H9 (cell line): ENCODE measurements around the gene NEAT1. TPM values are rescaled to one million over a fixed set of nuclear protein-coding genes. Genes with fewer than 3 reads are reported as not detected.

Source experiments
- DNase-seq: peaks from one replicate; pipeline ENCODE4 v3.0.0-alpha.2; 2017
- H2AFZ ChIP-seq: one replicate; pipeline ENCODE4 v1.6.1; 2013; ENCODE audit warnings: mild to moderate bottlenecking, low read length, control low read depth, moderate library complexity
- H2AK5ac ChIP-seq: 2 replicates; pipeline ENCODE4 v1.6.1; 2013; ENCODE audit warnings: low read length, control low read depth, mixed read lengths; ENCODE audit not compliant: insufficient read length
- H2BK120ac ChIP-seq: one replicate; pipeline ENCODE4 v1.6.1; 2013; ENCODE audit warnings: low read depth, mild to moderate bottlenecking, low read length, control low read depth, inconsistent platforms; ENCODE audit not compliant: poor library complexity, severe bottlenecking
- H2BK12ac ChIP-seq: 2 replicates; pipeline ENCODE4 v1.6.1; 2013; ENCODE audit warnings: low read length, control low read depth, mixed read lengths, low read depth; ENCODE audit not compliant: insufficient read length
- H2BK15ac ChIP-seq: 2 replicates; pipeline ENCODE4 v1.6.1; 2013; ENCODE audit warnings: low read depth, low read length, control low read depth
- H2BK20ac ChIP-seq: one replicate; pipeline ENCODE4 v1.6.1; 2013; ENCODE audit warnings: low read depth, mild to moderate bottlenecking, low read length, control low read depth, inconsistent platforms; ENCODE audit not compliant: poor library complexity, severe bottlenecking
- H2BK5ac ChIP-seq: 2 replicates; pipeline ENCODE4 v1.6.1; 2013; ENCODE audit warnings: low read length, control low read depth, mixed read lengths; ENCODE audit not compliant: insufficient read length
- H3K14ac ChIP-seq: 2 replicates; pipeline ENCODE4 v1.6.1; 2013; ENCODE audit warnings: low read length, control low read depth; ENCODE audit not compliant: insufficient read depth
- H3K18ac ChIP-seq: 2 replicates; pipeline ENCODE4 v1.6.1; 2013; ENCODE audit warnings: low read depth, mild to moderate bottlenecking, mixed read lengths, low read length, control low read depth; ENCODE audit not compliant: insufficient read length
- H3K23ac ChIP-seq: 2 replicates; pipeline ENCODE4 v1.6.1; 2013; ENCODE audit warnings: low read length, control low read depth, mixed read lengths, low read depth; ENCODE audit not compliant: insufficient read length
- H3K23me2 ChIP-seq: 2 replicates; pipeline ENCODE4 v1.6.1; 2013; ENCODE audit warnings: low read depth, mild to moderate bottlenecking, mixed read lengths, low read length, control low read depth; ENCODE audit not compliant: insufficient read length, poor library complexity, severe bottlenecking
- H3K27ac ChIP-seq: 2 replicates; pipeline ENCODE4 v1.5.1; 2013; ENCODE audit warnings: low read length, control low read depth, mixed read lengths, low read depth; ENCODE audit not compliant: insufficient read length
- H3K27me3 ChIP-seq: 2 replicates; pipeline ENCODE4 v1.6.1; 2013; ENCODE audit warnings: low read length, control low read depth, inconsistent platforms; ENCODE audit not compliant: insufficient read depth
- H3K4ac ChIP-seq: 2 replicates; pipeline ENCODE4 v1.6.1; 2013; ENCODE audit warnings: low read depth, mild to moderate bottlenecking, control low read depth, inconsistent platforms, low read length, moderate library complexity
- H3K4me1 ChIP-seq: 2 replicates; pipeline ENCODE4 v1.6.1; 2013; ENCODE audit warnings: low read length, control low read depth, inconsistent platforms; ENCODE audit not compliant: insufficient read depth
- H3K4me2 ChIP-seq: 2 replicates; pipeline ENCODE4 v1.6.1; 2013; ENCODE audit warnings: low read length, control low read depth, mixed read lengths; ENCODE audit not compliant: insufficient read length, insufficient read depth
- H3K56ac ChIP-seq: 2 replicates; pipeline ENCODE4 v1.6.1; 2013; ENCODE audit warnings: low read depth, mild to moderate bottlenecking, mixed read lengths, low read length, control low read depth; ENCODE audit not compliant: insufficient read length
- H3K79me1 ChIP-seq: 2 replicates; pipeline ENCODE4 v1.6.1; 2013; ENCODE audit warnings: low read depth, mild to moderate bottlenecking, moderate library complexity, low read length, control low read depth, inconsistent platforms; ENCODE audit not compliant: insufficient read depth, poor library complexity, severe bottlenecking
- H3K79me2 ChIP-seq: 2 replicates; pipeline ENCODE4 v1.6.1; 2013; ENCODE audit warnings: low read length, control low read depth, inconsistent platforms; ENCODE audit not compliant: insufficient read depth
- H3K9ac ChIP-seq: 2 replicates; pipeline ENCODE4 v1.6.1; 2013; ENCODE audit warnings: low read length, control low read depth, mixed read lengths; ENCODE audit not compliant: insufficient read length; ENCODE audit errors: extremely low read depth
- H3K9me3 ChIP-seq: one replicate; pipeline ENCODE4 v1.6.1; 2013; ENCODE audit warnings: low read depth, low read length, inconsistent platforms; ENCODE audit not compliant: control insufficient read depth
- H3T11ph ChIP-seq: one replicate; pipeline ENCODE4 v1.6.1; 2013; ENCODE audit warnings: mild to moderate bottlenecking, low read length, control low read depth, inconsistent platforms
- H4K20me1 ChIP-seq: one replicate; pipeline ENCODE4 v1.6.1; 2013; ENCODE audit not compliant: control insufficient read depth, insufficient read length, insufficient read depth
- H4K5ac ChIP-seq: 2 replicates; pipeline ENCODE4 v1.6.1; 2013; ENCODE audit warnings: low read depth, mild to moderate bottlenecking, mixed read lengths, low read length, control low read depth; ENCODE audit not compliant: insufficient read length
- H4K8ac ChIP-seq: replicated peaks from 2 replicates; pipeline ENCODE4 v1.6.1; 2013; ENCODE audit warnings: low read length, control low read depth, mixed read lengths, low read depth; ENCODE audit not compliant: insufficient read length
- H4K91ac ChIP-seq: 2 replicates; pipeline ENCODE4 v1.6.1; 2013; ENCODE audit warnings: low read depth, mild to moderate bottlenecking, moderate library complexity, mixed read lengths, low read length, control low read depth; ENCODE audit not compliant: insufficient read length
- H3K27ac Mint-ChIP-seq, 3 experiments: 2 replicates in 2 of 3; 3 replicates in 1 of 3; pipeline ENCODE4 v1.8.0; 2020 to 2021; ENCODE audit warnings: mixed read lengths in 3 of 3, mild to moderate bottlenecking in 1 of 3, moderate library complexity in 1 of 3
- H3K27me3 Mint-ChIP-seq: 2 replicates; pipeline ENCODE4 v1.8.0; 2021; ENCODE audit warnings: low read depth, mild to moderate bottlenecking, moderate library complexity, mixed read lengths
- H3K36me3 Mint-ChIP-seq, 3 experiments: 2 replicates in 2 of 3; 3 replicates in 1 of 3; pipeline ENCODE4 v1.8.0; 2020 to 2021; ENCODE audit warnings: low read depth in 3 of 3, mixed read lengths in 3 of 3; ENCODE audit not compliant: insufficient read depth in 1 of 3
- H3K4me1 Mint-ChIP-seq, 2 experiments: 2 replicates each; pipeline ENCODE4 v1.8.0; 2020; ENCODE audit warnings: mixed read lengths in 2 of 2
- H3K4me3 Mint-ChIP-seq, 2 experiments: 2 replicates in 1 of 2; 3 replicates in 1 of 2; pipeline ENCODE4 v1.8.0; 2020 to 2021; ENCODE audit warnings: mild to moderate bottlenecking in 2 of 2, mixed read lengths in 2 of 2, moderate library complexity in 1 of 2
- H3K9me3 Mint-ChIP-seq, 2 experiments: 2 replicates in 1 of 2; 3 replicates in 1 of 2; pipeline ENCODE4 v1.8.0; 2020; ENCODE audit warnings: mild to moderate bottlenecking in 2 of 2, mixed read lengths in 2 of 2, moderate library complexity in 1 of 2
- CTCF ChIP-seq: fragments of 200-600 bp; sonication (generic); conservative IDR thresholded peaks from 3 replicates; pipeline ENCODE4 v1.8.0; 2021; ENCODE audit warnings: antibody characterized with exemption, mild to moderate bottlenecking
- WGBS: extraction: QIAGEN DNeasy Blood & Tissue Kit; methylation state at CpG from one replicate; pipeline ENCODE4 v1.1.7; 2013; ENCODE audit warnings: missing lambda C conversion rate, low lambda C conversion rate, mixed read lengths; ENCODE audit not compliant: insufficient read length; ENCODE audit errors: extremely low coverage; 5-methylcytosine and 5-hydroxymethylcytosine counted together
- total RNA-seq: library from RNA; stranded (reverse); gene quantifications from 2 replicates; pipeline ENCODE4 v1.2.1, GENCODE V29; 2021

Gene NEAT1
- total RNA-seq, 1 experiment from 2014 or later: 12.7 TPM

- Histone ChIP-seq H2BK20ac (no peak overlapping the region), H2BK12ac (peak overlapping the region; percentile 79), H3K56ac (no peak overlapping the region), H3K27ac (peak overlapping the region; percentile 82), H3K9ac (peak overlapping the region; percentile 12), H3K4ac (no peak overlapping the region; the same call in 1 of the 2 replicates), H2AFZ (no peak overlapping the region), H3K27me3 (no peaks in the 10 kb centered on the region), H4K91ac (peak overlapping the region; percentile 85), H3K14ac (peak overlapping the region; percentile 74), H4K5ac (no peak overlapping the region), H3K4me2 (no peak overlapping the region), H3K23ac (no peak overlapping the region), H3K23me2 (peaks cover 13% of the 10 kb centered on the region), H4K8ac (no peak overlapping the region), H2BK120ac (no peak overlapping the region), H2AK5ac (no peak overlapping the region), H3K79me1 (no peaks in the 10 kb centered on the region), H2BK15ac (no peak overlapping the region), H3T11ph (no peak overlapping the region), H2BK5ac (no peak overlapping the region), H3K79me2 (peaks cover 2% of the 10 kb centered on the region; the same call in 1 of the 2 replicates), H3K18ac (peak overlapping the region; percentile 79), H3K4me1 (peaks cover 13% of the 10 kb centered on the region), H4K20me1 (peaks cover 2% of the 10 kb centered on the region), H3K9me3 (no peaks in the 10 kb centered on the region)
- TF ChIP-seq CTCF: no peak
- H3K27me3 Mint-ChIP-seq: peaks cover 11% of the 10 kb centered on the region
- DNase-seq: no peak
- H3K36me3 Mint-ChIP-seq: no peaks in the 10 kb centered on the region
- H3K4me3 Mint-ChIP-seq: peak overlapping the region in 1 of 2 experiments; percentile 74; a peak in 2 of 5 replicates
- H3K4me1 Mint-ChIP-seq: peaks cover 72 to 81% of the 10 kb centered on the region in 2 experiments
- WGBS: no CpG with 5 or more reads among the region's 7 CpGs
- peak overlapping the region; percentile 100; a peak in 6 of 7 replicates for H3K27ac Mint-ChIP-seq
- no peaks in the 10 kb centered on the region; a peak in 2 of 5 replicates for H3K9me3 Mint-ChIP-seq
Measured at GRCh38 chr11:65419460-65419771, 3.2 kb upstream of the NEAT1 start.
